Mesothelial cell of epicardium (in vitro differentiated cells): Measurements from ENCODE around the gene EYA3. TPM values are rescaled to one million over a fixed set of nuclear protein-coding genes. Genes with fewer than 3 reads are reported as not detected.

Experiments
- DNase-seq, 2 experiments: peaks; one replicate each; pipeline ENCODE4 v3.0.0; 2021; ENCODE audit warnings: low spot score in 2 of 2; ENCODE audit not compliant: unreplicated experiment in 2 of 2
- H3K27ac Mint-ChIP-seq: 2 replicates; pipeline ENCODE4 v1.8.0; 2021; ENCODE audit warnings: mixed read lengths
- H3K27me3 Mint-ChIP-seq: 2 replicates; pipeline ENCODE4 v1.8.0; 2021; ENCODE audit warnings: low read depth, mixed read lengths
- H3K36me3 Mint-ChIP-seq: 2 replicates; pipeline ENCODE4 v1.8.0; 2021; ENCODE audit warnings: mixed read lengths
- H3K4me1 Mint-ChIP-seq: 2 replicates; pipeline ENCODE4 v1.8.0; 2021; ENCODE audit warnings: mixed read lengths
- H3K4me3 Mint-ChIP-seq: 2 replicates; pipeline ENCODE4 v1.8.0; 2021; ENCODE audit warnings: mild to moderate bottlenecking, moderate library complexity, mixed read lengths
- H3K9me3 Mint-ChIP-seq: 2 replicates; pipeline ENCODE4 v1.8.0; 2021; ENCODE audit warnings: mixed read lengths
- total RNA-seq: library from RNA; stranded (reverse); gene quantifications from 3 replicates; pipeline ENCODE4 v1.2.1, GENCODE V29; 2021
- TF ChIP-seq, protein P1 (sequence below): fragments of 200-600 bp; sonication (generic); IDR thresholded peaks from one replicate; pipeline ENCODE4 v1.5.0; 2021; ENCODE audit warnings: antibody characterized with exemption; ENCODE audit not compliant: unreplicated experiment

EYA3 gene
- total RNA-seq, 1 donor from 2014 or later = 29.3 TPM

DNA sequence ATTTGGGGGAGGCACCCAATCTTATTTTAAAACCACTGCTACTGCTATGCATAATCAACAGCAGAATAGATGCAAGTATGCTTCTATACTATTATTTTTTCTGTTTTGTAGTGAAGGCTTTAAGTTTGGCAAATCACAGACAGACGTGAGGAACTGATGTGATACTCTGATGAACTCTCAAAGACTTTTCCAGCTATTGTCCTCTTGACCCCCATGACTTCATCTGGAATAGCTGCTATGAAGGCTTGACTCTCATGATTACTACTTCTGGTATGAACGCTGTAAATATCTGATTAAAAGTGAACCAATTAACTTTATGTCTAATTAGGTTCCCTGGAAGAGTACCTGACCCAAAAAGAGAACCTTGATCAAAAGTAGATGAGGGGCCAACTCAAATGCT, 49.1 kb downstream of the EYA3 start:
- Mint-ChIP-seq H3K4me3 (no peak overlapping the region), H3K36me3 (peaks cover 30% of the 10 kb centered on the region), H3K9me3 (no peaks in the 10 kb centered on the region), H3K27me3 (no peaks in the 10 kb centered on the region), H3K4me1 (peaks cover 5% of the 10 kb centered on the region), H3K27ac (no peak overlapping the region)
- TF ChIP-seq, protein P1, sequence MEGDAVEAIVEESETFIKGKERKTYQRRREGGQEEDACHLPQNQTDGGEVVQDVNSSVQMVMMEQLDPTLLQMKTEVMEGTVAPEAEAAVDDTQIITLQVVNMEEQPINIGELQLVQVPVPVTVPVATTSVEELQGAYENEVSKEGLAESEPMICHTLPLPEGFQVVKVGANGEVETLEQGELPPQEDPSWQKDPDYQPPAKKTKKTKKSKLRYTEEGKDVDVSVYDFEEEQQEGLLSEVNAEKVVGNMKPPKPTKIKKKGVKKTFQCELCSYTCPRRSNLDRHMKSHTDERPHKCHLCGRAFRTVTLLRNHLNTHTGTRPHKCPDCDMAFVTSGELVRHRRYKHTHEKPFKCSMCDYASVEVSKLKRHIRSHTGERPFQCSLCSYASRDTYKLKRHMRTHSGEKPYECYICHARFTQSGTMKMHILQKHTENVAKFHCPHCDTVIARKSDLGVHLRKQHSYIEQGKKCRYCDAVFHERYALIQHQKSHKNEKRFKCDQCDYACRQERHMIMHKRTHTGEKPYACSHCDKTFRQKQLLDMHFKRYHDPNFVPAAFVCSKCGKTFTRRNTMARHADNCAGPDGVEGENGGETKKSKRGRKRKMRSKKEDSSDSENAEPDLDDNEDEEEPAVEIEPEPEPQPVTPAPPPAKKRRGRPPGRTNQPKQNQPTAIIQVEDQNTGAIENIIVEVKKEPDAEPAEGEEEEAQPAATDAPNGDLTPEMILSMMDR = no peak
- DNase-seq = no peak

DNA sequence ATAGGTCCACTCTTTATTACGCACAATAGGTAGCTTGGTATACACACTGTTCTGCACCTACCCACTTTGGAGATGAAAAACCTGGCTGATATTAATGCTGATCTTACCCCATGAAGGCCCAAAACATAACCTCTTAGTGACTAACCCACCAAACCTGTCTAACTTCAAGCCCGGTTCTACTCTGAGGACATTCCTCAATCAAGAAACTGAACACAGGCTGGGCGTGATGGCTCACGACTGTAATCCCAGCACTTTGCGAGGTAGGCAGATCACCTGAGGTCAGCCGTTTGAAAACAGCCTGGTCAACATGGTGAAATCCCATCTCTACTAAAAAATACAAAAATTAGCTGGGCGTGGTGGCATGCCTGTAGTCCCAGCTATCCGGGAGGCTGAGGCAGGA, 50.5 kb downstream of the EYA3 start:
- Mint-ChIP-seq H3K4me3 (no peak overlapping the region), H3K27me3 (no peaks in the 10 kb centered on the region), H3K36me3 (peaks cover 26% of the 10 kb centered on the region), H3K4me1 (peaks cover 5% of the 10 kb centered on the region), H3K27ac (no peak overlapping the region), H3K9me3 (no peaks in the 10 kb centered on the region)
- TF ChIP-seq, protein P1 = no peak
- no peak for DNase-seq

DNA sequence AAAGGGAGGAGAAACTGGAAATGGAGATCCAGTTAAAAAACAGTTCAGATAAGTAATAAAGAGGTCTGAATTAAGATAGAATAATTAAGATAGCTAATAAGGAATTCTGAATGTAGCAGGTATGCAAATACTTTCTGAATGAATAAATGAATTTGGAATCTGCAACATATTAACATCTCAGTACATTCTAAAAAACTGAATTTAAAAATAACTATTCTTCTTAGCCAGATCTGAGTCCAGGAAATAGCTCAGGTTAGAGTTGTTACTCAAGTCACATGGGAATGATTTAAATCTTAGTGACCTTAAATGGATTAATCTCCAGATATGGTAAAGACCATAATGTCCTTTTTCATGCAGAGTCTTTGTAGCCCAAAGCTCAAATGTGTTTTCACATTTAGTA, 51.2 kb downstream of the EYA3 start:
- TF ChIP-seq, protein P1 = no peak
- peak overlapping the region; percentile 47 for H3K27ac Mint-ChIP-seq
- no peak for DNase-seq
- no peak overlapping the region for H3K4me3 Mint-ChIP-seq
- peaks cover 26% of the 10 kb centered on the region for H3K36me3 Mint-ChIP-seq
- H3K9me3 Mint-ChIP-seq = no peaks in the 10 kb centered on the region
- peaks cover 7% of the 10 kb centered on the region for H3K4me1 Mint-ChIP-seq
- H3K27me3 Mint-ChIP-seq = no peaks in the 10 kb centered on the region

DNA sequence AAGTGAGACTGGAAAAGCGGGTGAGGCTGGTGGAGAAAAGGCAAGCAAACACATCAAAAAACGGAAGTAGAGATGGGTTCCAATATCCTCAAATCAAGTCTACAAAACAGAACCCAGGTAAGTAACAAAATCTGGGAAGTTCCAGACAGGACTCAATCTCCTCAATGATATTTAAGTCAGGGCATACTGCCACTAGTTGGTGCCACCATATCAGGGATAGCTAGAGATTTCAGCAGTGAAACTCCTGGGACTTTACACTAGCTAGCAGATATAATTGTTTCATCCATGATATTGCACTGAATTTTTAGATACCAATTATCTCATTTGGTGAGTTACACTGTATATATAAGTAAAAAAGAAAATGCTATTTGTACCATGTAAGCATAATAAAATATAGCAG, 52.0 kb downstream of the EYA3 start:
- H3K27me3 Mint-ChIP-seq = no peaks in the 10 kb centered on the region
- H3K36me3 Mint-ChIP-seq = peaks cover 21% of the 10 kb centered on the region
- H3K27ac Mint-ChIP-seq = no peak overlapping the region
- TF ChIP-seq, protein P1 = no peak
- no peak for DNase-seq
- no peaks in the 10 kb centered on the region for H3K9me3 Mint-ChIP-seq
- peaks cover 7% of the 10 kb centered on the region for H3K4me1 Mint-ChIP-seq
- H3K4me3 Mint-ChIP-seq = no peak overlapping the region

DNA sequence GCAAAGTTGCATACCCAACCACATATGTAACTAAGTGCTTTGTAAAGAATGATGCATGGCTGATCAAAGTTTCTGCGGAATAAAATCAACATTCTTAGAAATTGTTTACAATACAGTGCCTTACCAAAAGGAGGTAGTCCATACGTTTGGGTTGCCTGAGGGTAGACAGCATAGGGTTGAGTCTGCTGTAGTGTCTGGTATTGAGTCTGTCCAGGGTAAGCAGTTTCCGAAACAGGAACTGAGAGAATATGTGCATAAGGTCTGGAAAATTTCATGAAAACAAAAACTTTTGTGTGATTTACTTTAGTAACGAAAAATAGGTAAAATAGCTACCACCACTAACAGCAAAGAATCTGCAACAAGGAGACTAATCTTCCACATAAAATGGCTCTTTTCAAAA, 53.0 kb downstream of the EYA3 start:
- Mint-ChIP-seq H3K9me3 (no peaks in the 10 kb centered on the region), H3K27ac (no peak overlapping the region), H3K4me3 (no peak overlapping the region), H3K27me3 (no peaks in the 10 kb centered on the region), H3K4me1 (peaks cover 7% of the 10 kb centered on the region), H3K36me3 (peaks cover 17% of the 10 kb centered on the region)
- no peak for DNase-seq
- TF ChIP-seq, protein P1 = no peak

GRCh38 chr1:28032281-28032680, 56.1 kb downstream of the EYA3 start:
- no peak for DNase-seq
- Mint-ChIP-seq H3K9me3 (no peaks in the 10 kb centered on the region), H3K36me3 (peaks cover 6% of the 10 kb centered on the region), H3K27ac (no peak overlapping the region), H3K4me1 (peaks cover 2% of the 10 kb centered on the region), H3K4me3 (no peak overlapping the region), H3K27me3 (no peaks in the 10 kb centered on the region)
- TF ChIP-seq, protein P1 = no peak
